HG03066 (cell line): ENCODE measurements around the gene NEIL1.

Source experiments
- ATAC-seq: cut with Tn5 transposase; IDR thresholded peaks from one replicate; pipeline ENCODE4 v1.9.1; 2021; ENCODE audit warnings: low read depth; ENCODE audit not compliant: unreplicated experiment

Gene NEIL1

DNA sequence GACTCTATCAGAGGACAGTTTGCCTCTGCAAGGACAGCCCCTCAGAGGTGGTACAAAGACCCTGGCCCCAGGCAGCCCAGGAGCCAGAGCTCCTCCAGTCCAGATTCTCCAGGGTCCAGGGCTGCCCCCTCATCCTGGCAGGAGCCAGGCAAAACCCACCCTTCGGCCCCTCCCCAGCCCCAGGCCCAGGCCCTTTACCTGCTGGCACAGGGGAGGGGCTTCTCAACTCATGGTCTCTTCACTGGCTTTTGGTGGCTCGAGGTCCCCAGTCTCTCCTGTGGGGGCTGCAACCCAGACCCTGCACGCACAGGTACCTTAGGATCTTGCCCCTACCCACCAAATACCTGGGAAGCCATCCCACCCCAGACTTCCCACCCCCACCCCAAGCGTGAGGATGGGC is 8.5 kb downstream of the NEIL1 start:
- no peak for ATAC-seq

DNA sequence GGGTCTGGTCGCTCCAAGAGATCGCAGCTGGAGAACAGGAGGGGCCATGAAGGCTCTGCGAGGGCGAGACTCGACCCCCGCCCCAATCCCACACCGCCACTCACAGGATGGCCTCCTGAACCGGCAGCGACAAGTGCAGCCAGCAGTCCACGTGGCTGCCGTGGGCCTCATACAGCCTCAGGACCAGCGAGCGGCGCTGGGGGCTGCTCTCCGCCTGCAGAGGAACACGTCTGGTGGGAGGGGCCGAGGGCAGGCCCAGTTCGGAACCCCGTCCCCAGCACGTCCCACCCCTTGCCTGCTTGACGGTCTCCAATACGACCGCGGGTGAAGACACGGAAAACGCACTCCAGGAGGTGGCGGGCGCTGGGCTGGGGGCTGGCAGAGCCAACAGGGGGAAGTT is 9.2 kb downstream of the NEIL1 start:
- ATAC-seq: no peak

DNA sequence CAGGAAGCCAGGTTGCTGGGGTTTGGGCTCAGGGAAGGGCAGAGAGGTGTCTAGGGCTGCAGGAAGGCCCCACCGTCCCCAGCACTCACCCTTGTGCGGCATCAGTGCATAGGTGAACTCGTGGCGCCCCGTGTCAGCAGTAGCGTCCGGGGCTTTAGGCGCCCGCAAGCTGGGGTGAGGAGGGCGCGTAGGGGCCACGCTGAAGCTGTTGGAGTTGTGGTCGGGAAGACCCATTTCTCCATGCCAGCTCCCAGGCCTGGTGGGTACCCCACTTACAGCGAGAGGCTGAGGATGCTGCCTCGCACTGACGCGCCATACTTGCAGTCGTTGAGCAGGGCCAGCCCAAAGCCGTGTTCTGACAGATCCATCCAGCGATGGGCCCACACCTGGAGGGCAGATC is 9.7 kb downstream of the NEIL1 start:
- no peak for ATAC-seq

DNA sequence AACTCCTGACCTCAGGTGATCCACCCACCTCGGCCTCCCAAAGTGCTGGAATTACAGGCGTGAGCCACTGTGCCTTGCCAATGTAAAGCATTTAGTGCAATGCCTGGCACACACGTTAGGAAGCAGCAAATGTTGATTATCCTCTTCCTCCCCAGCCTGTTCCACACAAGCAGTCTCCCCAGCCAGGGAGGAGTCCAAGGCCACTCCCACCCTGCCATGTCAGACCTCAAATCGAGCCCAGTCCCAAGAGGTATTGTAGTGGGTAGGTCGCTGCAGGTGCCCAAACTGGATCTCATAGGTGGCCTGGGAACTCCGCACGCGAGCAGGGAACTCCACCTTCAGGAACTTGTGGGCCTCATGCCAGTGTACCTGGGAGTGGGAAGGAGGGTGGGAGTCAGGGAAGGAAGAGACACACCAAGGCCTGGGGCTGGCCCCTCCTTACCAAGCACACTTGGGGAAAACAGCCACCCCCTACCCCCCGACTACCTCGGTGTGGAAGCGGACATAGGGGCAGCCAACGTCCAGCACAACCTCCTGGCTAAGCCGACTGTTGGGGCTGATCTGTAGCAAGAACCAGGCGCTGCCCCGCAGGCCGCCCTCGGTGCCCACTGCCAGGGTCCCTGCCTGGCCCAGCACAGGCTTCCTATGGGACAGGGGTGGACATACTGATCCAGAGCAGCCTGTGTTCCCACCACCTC is 11.3 kb downstream of the NEIL1 start:
- no peak for ATAC-seq

DNA sequence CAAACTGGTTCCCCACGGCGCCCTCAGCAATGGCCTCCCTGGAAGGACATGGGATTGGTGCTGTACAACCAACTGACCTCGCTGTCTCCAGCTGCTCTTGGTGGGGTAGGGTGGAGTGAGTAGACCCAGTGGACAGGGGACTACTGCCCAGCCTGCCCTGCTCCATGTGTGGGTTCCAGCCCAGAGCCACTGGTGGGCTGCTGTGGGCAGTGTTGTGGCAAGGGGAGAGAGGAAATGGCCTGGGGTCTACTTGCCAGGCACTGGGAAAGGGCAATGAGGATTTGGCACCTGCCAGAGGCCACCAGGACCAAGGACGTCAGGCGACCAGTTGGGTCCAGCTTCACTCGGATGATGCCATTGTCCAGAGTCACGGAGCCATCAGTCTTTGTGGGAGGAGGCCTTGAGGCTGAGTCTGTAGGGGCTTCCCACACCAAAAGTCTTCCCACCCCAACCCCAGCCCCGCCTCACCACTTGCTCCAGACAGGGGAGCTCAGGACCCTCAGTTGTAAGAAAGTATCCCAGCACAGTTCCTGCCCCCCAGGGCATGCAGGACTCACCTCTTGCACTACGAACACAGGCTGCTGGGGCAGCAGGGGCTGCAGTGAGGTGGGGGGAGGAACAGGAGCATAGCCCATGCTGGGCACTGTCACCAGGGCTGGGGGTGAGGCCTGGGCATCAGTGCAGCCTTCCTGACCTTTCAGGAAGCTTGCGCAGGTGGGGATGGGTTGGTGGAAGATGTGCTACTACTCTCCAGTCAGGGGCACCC is 12.1 kb downstream of the NEIL1 start:
- ATAC-seq: no peak

DNA sequence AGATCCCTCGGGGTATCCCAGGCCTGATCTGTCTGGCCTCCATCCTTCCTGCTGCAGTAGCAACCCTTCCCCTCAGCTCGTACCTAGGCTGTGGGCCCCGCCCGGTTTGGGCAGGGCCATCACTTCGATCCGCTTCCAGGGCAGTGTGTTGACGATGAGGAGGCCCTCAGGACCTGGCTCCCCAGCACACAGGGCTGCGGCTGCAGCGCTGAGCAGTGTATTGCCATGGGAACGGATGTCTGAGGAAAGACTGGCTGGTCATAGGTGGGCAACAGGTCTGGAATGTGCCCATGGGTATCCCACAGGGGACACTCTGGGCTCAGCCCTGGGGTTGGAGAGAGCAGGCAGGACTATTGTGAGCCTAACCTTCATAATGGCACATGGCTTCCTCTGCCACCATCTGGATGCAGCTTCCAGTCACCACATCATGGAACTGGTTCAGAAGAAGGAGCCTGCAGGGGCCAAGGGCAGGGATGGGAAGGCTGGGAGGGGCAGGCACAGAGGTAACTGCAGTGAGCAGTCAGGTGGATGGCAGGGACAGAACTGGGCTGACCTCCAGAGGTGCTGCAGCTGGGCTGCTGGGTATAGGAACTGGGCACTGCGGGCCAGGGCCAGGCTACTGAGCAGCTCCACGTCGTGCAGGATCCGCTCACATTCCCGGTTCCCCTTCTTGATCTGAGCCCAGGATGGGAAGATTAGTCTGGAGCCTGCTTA is 12.9 kb downstream of the NEIL1 start:
- ATAC-seq: no peak

DNA sequence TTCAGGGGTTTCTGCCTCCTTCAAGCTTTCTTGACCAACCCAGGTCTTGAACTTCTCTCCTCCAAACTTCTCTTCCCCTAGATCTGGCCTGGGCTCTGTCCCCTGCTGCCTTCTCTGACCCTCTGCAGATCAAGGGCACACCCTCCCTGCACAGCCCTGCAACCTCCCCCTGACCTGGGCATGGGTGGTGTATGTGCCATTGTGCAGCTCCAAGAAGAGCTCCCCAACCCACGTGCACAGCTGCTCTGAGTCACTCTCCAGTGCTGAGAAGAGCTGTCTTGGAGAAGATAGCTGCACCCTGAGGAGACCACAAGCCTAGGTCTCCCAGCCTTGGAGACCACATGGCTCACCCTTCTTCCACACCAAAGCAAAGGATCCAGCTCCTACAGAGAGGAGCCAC is 13.6 kb downstream of the NEIL1 start:
- no peak for ATAC-seq

DNA sequence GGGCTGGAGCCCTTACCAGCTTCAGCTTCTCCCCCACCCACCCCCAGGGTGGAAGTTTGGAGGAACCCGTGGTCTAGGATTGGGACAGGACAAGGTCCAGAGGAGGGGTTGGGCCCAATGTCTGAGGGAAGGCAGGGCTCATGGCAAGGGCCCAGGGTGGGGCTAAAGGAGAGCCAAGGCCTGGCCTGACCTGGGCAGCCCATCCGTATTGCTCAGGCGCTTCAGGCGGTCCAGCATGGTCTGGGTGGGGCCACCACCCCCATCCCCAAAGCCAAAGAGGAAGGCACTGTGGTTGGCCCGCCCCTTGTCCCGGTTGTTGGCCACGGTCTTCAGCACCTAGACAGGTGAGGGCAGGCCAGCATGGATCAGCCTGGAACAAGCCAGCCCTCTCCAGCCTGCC is 14.0 kb downstream of the NEIL1 start:
- no peak for ATAC-seq

DNA sequence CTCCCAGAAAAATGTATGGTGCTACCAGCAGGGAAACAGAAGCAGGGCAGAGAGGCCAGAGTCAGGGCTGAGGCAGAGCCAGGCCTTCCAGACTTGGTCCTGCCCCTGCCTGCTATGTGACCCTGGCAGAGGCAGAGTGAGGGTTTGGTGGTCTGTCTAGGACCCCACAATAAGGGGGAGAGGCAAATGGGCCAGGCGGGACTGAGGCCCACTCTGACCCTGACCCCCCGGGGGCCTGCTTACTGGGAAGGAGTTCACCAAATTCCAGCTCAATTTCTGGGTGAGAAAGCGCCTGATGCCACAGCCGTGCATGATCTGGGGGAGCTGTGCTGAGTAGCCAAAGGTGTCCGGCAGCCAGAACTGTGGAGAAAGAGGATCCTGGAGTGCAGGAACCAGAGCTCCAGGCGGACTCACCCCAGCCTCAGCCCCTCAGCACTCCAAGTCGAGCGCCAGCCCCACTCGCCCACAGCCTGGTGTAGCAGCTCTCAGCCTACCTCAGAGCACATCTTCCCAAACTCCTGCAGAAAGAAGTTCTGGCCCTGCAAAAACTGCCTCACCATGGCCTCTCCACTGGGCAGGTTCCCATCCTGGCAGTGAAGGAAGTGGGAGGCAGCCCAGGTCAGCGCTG is 14.6 kb downstream of the NEIL1 start:
- no peak for ATAC-seq

DNA sequence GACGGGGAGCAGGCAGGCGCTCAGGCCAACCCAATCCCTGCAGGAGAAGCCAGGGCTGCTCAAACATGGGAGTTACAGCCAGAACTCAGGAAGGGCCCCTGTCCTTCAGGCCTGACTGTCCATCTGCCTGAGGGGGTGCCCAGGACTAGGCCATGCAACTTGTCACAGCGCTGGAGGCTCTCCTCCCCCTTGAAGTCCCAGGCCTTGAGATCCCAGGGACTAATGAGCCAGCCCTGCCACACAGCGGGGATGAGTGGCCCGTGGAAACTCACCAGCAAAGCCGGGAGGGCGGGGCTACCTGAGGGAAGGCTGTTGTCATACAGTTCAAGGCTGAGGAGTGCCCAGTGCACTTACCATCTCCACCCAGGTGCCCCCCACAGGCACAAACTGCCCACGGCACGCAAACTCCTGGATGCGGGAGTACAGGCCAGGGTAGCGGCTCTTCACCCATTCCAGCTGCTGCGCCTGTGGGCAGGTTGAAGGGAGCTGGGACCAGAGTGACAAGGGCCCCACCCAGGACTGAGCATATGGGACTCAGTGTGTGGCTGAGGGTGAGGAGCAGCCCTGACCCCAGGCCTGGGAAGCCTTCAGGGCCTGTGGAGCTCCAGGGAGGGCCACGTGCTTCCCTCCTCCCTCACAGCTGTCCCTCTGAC is 15.3 kb downstream of the NEIL1 start:
- ATAC-seq: no peak

DNA sequence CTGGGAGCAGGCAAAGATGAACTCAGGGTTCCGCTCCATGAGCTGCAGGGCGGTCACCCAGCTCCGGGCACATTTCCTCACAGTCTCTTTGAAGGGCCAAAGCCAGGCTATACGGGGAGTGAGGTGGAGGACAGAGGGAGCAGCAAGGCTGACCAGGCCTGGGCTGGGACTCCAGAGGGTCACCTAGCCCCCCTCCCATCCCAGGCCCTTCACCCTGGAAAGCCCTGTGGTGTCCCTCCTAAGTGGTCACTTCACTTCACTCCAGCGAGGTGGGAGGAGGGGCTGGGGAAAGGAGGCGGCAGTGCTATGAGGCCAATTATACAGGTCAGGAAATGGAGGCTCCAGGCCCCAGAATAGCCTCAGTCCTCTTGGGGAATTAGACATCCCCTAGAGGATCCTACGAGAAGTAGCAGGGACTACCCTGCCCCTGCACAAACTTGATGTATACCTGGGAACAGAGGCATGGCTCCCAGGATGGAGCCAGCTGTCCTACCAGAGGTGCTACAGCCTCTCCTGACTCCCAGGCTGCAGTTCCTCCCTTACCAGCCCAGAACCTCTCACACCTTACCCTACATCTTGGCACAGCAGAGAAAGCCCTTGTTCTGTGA is 15.9 kb downstream of the NEIL1 start:
- no peak for ATAC-seq

DNA sequence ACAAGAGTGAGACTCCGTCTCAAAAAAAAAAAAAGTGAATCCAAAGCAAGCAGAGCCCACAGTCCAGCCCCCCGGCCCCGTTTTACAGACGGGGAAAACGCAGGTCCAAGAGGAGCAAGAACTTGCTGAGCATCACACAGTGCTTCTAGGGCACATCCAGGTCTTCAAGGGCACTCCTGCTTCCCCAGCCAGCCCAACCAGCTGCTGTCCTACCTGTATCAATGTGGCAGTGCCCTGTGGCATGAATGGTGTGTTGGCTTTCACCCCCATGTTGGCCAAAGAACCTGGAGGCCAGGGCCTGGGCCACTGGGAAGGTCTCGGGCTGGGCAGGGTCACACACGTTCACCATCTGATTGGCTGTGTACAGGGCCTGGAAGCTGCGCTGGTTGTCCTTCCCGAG is 16.9 kb downstream of the NEIL1 start:
- ATAC-seq: no peak

DNA sequence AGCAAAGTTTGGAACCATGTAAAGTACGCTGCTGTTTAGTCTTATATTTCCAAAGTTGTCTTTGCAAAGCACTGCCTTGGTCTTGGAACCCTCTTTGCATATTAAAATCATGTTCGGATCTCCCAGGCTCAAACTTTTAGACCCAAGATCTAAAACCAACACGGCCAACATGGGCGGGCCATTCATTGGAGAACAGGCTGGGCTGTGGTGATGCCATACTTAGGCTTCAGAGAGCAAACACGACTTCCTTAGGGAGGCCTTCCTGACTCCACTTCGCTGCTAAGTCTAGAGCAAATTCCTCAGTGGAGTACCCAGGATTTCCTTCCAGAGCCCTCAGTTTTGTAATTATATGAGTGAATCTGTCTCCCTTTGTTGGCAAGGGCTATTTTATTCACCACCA is 18.0 kb downstream of the NEIL1 start:
- no peak for ATAC-seq

DNA sequence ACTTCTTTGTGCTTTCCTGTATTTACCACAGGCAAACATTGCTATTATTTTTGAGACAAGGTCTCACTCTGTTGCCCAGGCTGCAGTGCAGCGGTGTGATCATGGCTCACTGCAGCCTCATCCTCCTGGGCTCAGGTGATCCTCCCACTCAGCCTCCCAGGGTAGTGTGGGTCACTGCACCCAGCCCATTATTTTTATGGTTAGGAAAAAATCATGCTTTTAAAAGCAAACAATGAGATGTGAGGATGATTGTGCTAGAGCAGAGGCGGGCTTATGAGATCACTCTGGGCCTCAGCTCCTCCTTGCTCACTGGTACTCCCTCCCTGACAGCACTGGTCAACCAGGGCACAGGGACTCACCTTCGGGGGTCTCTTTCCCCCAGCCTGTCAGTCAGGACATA is 19.3 kb downstream of the NEIL1 start:
- ATAC-seq: no peak

DNA sequence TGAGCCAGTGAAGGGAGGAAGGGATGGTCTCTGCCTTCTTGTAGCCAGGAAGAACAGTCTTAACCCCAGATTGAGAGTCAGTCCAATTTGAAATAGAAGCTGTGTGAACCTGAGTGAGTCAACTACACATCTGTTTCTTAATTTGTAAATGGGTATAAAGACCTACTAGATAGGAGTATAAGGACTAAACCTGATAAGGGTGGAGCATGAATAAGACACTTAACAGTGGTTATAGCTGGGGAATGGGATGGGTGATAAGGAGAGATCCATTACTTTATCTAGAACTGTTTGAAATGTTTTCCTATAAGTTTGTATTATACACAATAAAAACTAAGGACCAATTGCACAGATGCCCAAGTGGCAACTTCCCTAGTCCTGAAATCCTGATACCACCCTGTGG is 20.2 kb downstream of the NEIL1 start:
- no peak for ATAC-seq

DNA sequence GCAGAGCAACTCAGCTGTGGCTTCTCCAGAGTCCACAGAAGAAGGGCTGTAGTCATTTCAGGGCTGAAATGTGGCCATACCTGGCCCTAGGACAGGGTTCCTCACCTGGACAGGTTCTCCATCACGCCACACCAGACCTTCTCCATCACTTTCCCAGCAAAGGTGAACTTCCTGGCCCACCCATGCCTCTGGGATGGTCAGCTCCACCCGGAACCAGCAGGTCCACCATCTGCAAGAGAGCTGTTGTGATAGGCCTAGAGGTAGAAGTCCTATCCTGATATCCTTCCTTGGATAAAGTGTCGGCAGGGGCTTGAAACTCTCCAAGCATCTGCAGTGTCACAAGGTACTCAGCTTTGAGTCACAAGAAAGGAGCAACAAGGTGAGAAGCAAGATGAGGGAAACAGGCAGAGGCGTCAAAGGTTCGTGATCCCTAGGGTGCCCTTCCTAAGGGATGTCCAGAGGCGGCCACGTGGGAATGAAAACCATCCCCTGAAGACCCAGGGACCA is 20.6 kb downstream of the NEIL1 start:
- no peak for ATAC-seq

DNA sequence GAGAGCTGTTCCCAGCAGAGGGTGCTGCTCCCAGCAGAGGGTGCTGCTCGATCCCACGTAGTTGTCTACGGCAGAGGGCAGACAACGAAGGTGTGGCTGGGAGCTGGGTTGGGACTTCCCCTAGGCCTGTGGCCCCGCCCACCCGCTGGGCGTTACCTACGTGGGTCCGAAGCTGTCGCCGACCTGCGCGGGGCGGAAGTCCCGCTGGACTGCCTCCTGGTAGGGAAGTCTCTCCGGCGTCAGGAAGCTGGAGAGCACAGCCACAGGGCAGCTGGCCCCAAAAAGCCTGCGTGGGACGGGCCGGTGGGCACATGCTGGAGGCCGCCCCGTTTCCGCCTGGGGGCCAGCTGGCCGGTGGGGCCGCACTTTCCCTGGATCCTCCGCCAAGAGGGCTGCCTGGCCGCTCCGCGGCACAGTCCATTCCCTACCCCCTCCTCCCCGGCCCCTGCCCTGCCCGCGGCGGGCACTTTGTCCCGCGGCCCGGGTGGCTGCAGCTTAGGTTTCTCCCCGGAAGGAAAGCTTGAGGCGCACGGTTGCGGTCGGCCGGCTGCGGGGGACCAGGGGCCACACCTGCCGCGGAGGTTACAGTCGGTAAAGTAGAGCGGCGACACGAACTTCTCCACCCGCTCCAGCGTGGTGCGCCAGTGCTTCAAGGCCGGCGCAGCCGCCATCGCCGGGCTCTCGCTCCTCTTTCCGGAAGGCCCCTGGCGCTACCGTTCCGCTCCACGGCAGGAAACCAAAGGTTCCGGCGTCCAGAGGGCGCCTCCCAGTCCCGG is 21.3 kb downstream of the NEIL1 start, which contains the start of gene MAN2C1:
TSS of gene MAN2C1 (minus strand) at position 695 of the 776 bp plus-strand sequence. CDS start at position 671, 24 bp downstream.
- peak; percentile 83 for ATAC-seq

DNA sequence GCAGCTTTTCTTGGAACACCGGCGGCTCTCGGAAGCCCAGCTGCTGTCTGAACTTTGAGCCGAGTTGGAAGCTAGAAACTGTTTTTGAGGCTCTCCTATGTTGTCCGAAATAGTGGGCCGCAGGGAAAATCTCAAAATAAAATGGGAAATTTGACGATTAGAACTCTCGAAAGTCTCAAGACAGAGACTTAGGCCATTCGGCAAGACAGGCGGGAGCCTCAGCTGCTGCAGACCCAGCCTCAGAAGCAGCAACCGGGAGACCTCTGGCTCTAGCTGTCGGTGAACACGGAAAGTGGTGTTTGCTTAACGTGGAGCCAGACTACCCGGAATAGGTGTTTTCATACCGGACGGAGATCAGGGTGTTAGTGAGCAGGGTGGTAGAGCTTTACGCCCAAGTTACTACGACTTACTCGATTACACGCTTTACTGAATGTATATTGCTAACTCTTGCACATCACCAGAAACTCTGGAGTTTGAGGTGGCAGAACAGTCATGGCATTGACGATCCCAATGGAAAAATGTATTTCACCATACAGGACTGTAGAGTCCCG is 21.9 kb downstream of the NEIL1 start:
- ATAC-seq: peak; percentile 12
